Endothelial cell of umbilical vein (primary cell): ENCODE data around the gene PDK4. TPM values are rescaled to one million over a fixed set of nuclear protein-coding genes. Genes with fewer than 3 reads are reported as not detected.

Source experiments
- Bru-seq: library from RNA; stranded (reverse); fragments of 400-500 nt; gene quantifications from one replicate; lab custom pipeline; 2021; lab: Mats Ljungman, UMichigan
- BruChase-seq, 2 experiments: library from RNA; stranded (reverse); fragments of 400-500 nt; gene quantifications; one replicate each; lab custom pipeline; 2021; lab: Mats Ljungman, UMichigan
- BruUV-seq: library from RNA; stranded (reverse); fragments of 400-500 nt; replicated peaks from 2 replicates; lab custom pipeline; 2021; lab: Mats Ljungman, UMichigan
- CTCF ChIA-PET: fragments of 300-600, 350-600 bp; sonication (Branson Sonifier 250); formaldehyde crosslinking; loops from one replicate; lab custom pipeline; 2021; ENCODE audit warnings: antibody characterized with exemption, inconsistent platforms; lab: Charles Lee
- POLR2A ChIA-PET: fragments of 300-600, 350-600 bp; sonication (Branson Sonifier 250); formaldehyde crosslinking; loops from one replicate; lab custom pipeline; 2021; ENCODE audit warnings: antibody characterized with exemption, inconsistent platforms; lab: Charles Lee
- DNase-seq: peaks from one replicate; pipeline ENCODE4 v3.0.0-alpha.2; 2011; ENCODE audit warnings: low read depth, low spot score
- FAIRE-seq: peaks from 2 replicates; lab custom pipeline; 2011; peaks lifted over from hg19 to GRCh38; lab: Jason Lieb, UNC
- H2AFZ ChIP-seq: 2 replicates; pipeline ENCODE4 v1.6.0; 2012; ENCODE audit warnings: low read depth, low read length, control low read depth, inconsistent platforms
- H3K27ac ChIP-seq: 2 replicates; pipeline ENCODE4 v1.5.1; 2011; ENCODE audit warnings: low read depth, mild to moderate bottlenecking, control low read depth, low read length, moderate library complexity; ENCODE audit not compliant: insufficient read depth
- H3K27me3 ChIP-seq, 2 experiments: 2 replicates each; pipeline versions ENCODE4 v1.6.0 to v1.6.1; 2011; ENCODE audit warnings: low read length in 2 of 2, mixed read lengths in 1 of 2; ENCODE audit not compliant: control insufficient read depth in 2 of 2, insufficient read depth in 2 of 2
- H3K36me3 ChIP-seq, 2 experiments: 2 replicates in 1 of 2; 3 replicates in 1 of 2; pipeline ENCODE4 v1.5.1; 2011; ENCODE audit warnings: low read length in 2 of 2, mild to moderate bottlenecking in 1 of 2, moderate library complexity in 1 of 2; ENCODE audit not compliant: control insufficient read depth in 2 of 2, insufficient read depth in 2 of 2; ENCODE audit errors: extremely low read depth in 1 of 2
- H3K4me1 ChIP-seq: 3 replicates; pipeline ENCODE4 v1.5.1; 2011; ENCODE audit warnings: mild to moderate bottlenecking, low read length; ENCODE audit not compliant: control insufficient read depth, insufficient read depth; ENCODE audit errors: extremely low read depth
- H3K4me2 ChIP-seq: 2 replicates; pipeline ENCODE4 v1.6.1; 2011; ENCODE audit warnings: low read length, control low read depth, mixed read lengths; ENCODE audit not compliant: insufficient read depth
- H3K4me3 ChIP-seq, 3 experiments: fragments of 200-600 bp in 1 of 3; sonication (generic), shearing (Covaris generic) in 1 of 3; replicated peaks in 1 of 3; 2 replicates each; pipeline ENCODE4 v1.5.1; 2011 to 2016; ENCODE audit warnings: control low read depth in 3 of 3, low read length in 3 of 3, mild to moderate bottlenecking in 2 of 3, inconsistent platforms in 1 of 3, low read depth in 1 of 3, moderate library complexity in 1 of 3; ENCODE audit not compliant: insufficient read depth in 1 of 3
- H3K79me2 ChIP-seq: 2 replicates; pipeline ENCODE4 v1.6.0; 2012; ENCODE audit warnings: low read length, inconsistent platforms; ENCODE audit not compliant: control insufficient read depth, insufficient read depth
- H3K9ac ChIP-seq: replicated peaks from 2 replicates; pipeline ENCODE3; 2011; ENCODE audit warnings: low read length, control low read depth; ENCODE audit not compliant: insufficient read depth; ENCODE audit errors: extremely low read depth
- H3K9me1 ChIP-seq: replicated peaks from 3 replicates; pipeline ENCODE4 v1.6.0; 2011; ENCODE audit warnings: mild to moderate bottlenecking, low read length; ENCODE audit not compliant: control insufficient read depth, insufficient read depth; ENCODE audit errors: extremely low read depth
- H3K9me3 ChIP-seq: replicated peaks from 2 replicates; pipeline ENCODE4 v1.5.1; 2012; ENCODE audit warnings: low read length, inconsistent platforms; ENCODE audit not compliant: control insufficient read depth, insufficient read depth
- H4K20me1 ChIP-seq: replicated peaks from 2 replicates; pipeline ENCODE3; 2011; ENCODE audit warnings: mild to moderate bottlenecking, low read length; ENCODE audit not compliant: control insufficient read depth, insufficient read depth; ENCODE audit errors: extremely low read depth
- CTCF ChIP-seq, 2 donors: IDR thresholded peaks; 1 replicate in 1 of 2; 2 replicates in 1 of 2; pipeline ENCODE4 v1.5.1; 2011; ENCODE audit warnings: low read length in 2 of 2, mild to moderate bottlenecking in 2 of 2, moderate library complexity in 2 of 2, control low read depth in 1 of 2, inconsistent platforms in 1 of 2, low read depth in 1 of 2; ENCODE audit not compliant: insufficient read depth in 1 of 2; ENCODE audit errors: extremely low read depth in 1 of 2
- EZH2 ChIP-seq: IDR thresholded peaks from 2 replicates; pipeline ENCODE4 v1.6.1; 2012; ENCODE audit warnings: borderline replicate concordance, low read depth, mild to moderate bottlenecking, moderate library complexity, low read length, inconsistent platforms; ENCODE audit not compliant: severe bottlenecking
- FOS ChIP-seq: IDR thresholded peaks from 2 replicates; pipeline ENCODE4 v1.6.1; 2011; ENCODE audit warnings: mild to moderate bottlenecking, low read length, moderate library complexity, borderline replicate concordance; ENCODE audit not compliant: insufficient read depth
- GATA2 ChIP-seq: IDR thresholded peaks from 2 replicates; pipeline ENCODE4 v1.7.0; 2011; ENCODE audit warnings: low read depth, mild to moderate bottlenecking, moderate library complexity, mixed read lengths, low read length; ENCODE audit not compliant: insufficient read length, insufficient read depth
- JUN ChIP-seq: IDR thresholded peaks from 2 replicates; pipeline ENCODE4 v1.6.1; 2011; ENCODE audit warnings: borderline replicate concordance, low read depth; ENCODE audit not compliant: insufficient read length, insufficient read depth
- MAX ChIP-seq: IDR thresholded peaks from 2 replicates; pipeline ENCODE4 v1.6.1; 2011; ENCODE audit not compliant: insufficient read depth, insufficient read length
- MYC ChIP-seq: IDR thresholded peaks from one replicate; pipeline ENCODE4 v1.6.1; 2011; ENCODE audit warnings: mild to moderate bottlenecking, low read depth, low read length
- POLR2A ChIP-seq: IDR thresholded peaks from 2 replicates; pipeline ENCODE4 v1.6.1; 2012; ENCODE audit warnings: low read depth, mild to moderate bottlenecking, control low read depth, low read length
- POLR2AphosphoS5 ChIP-seq: IDR thresholded peaks from 2 replicates; pipeline ENCODE4 v1.6.1; 2012; ENCODE audit warnings: low read depth, mild to moderate bottlenecking, control low read depth, low read length, moderate library complexity; ENCODE audit not compliant: insufficient read depth
- dilution Hi-C: fragments of 300-500 bp; cut with MboI; formaldehyde crosslinking; loops from one replicate; pipeline ENCODE4 v1.15.0; 2019; ENCODE audit warnings: low sequenced_read_pairs; ENCODE audit not compliant: extremely low pct_ligation_motif_present
- intact Hi-C: fragments of 100-400 bp; cut with micrococcal nuclease; formaldehyde crosslinking; loops from one replicate; pipeline ENCODE4 v1.10.0; 2022
- long read RNA-seq: library from polyadenylated mRNA; stranded (forward); transcript quantifications from one replicate; pipeline ENCODE4 v2.0.0, GENCODE V29; 2021
- polyA minus RNA-seq, 3 experiments: library from RNA; depleted of rRNA, polyadenylated mRNA; stranded (reverse); fragments of >200 nt; gene quantifications; 1 replicate in 1 of 3; 2 replicates in 2 of 3; pipeline ENCODE4 v1.2.3, GENCODE V29; 2011
- polyA plus RNA-seq, 4 experiments: library from polyadenylated mRNA; depleted of rRNA in 3 of 4; stranded (reverse) in 3 of 4; unstranded in 1 of 4; fragments of >200 nt; gene quantifications; 2 replicates each; pipeline versions ENCODE4 v1.2.1 to v1.2.3, GENCODE V29; 2011 to 2012; ENCODE audit warnings: missing spikeins in 1 of 4
- total RNA-seq: library from RNA; stranded (reverse); gene quantifications from 2 replicates; pipeline ENCODE4 v1.2.3, GENCODE V29; 2021

The PDK4 gene
- total RNA-seq = 1.2 and 2.5 TPM in 2 replicates
- 0.51 and 0.75 TPM in 2 replicates for polyA plus RNA-seq
- 0.59 and 0.83 TPM in 2 replicates for polyA plus RNA-seq (2011; cell fraction: cytosol; rRNA removed)
- polyA plus RNA-seq (2011; cell fraction: nucleus; rRNA removed) = 1.6 and 2.4 TPM in 2 replicates
- polyA plus RNA-seq (2012) = 0.71 and 1.7 TPM in 2 replicates
- 1.2 and 1.4 TPM in 2 replicates for polyA minus RNA-seq
- polyA minus RNA-seq (2011; cell fraction: cytosol; rRNA and poly(A)+ RNA removed) = 85.2 TPM
- polyA minus RNA-seq (2011; cell fraction: nucleus; rRNA and poly(A)+ RNA removed) = 3.9 and 5.0 TPM in 2 replicates
- Bru-seq, nascent RNA = percentile 40 among the genes with signal in this experiment
- BruChase-seq, experiment 1, labeled RNA remaining after a 6-hour chase = percentile 29 among the genes with signal in this experiment
- percentile 41 among the genes with signal in this experiment for BruChase-seq, experiment 2, labeled RNA remaining after a 2-hour chase
- long read RNA-seq, partial matches to known transcripts = 0 of 4 reads
- long read RNA-seq, other reads (novel, unspliced or antisense) = 0 of 4 reads

GRCh38 chr7:95596198-95597063 is at the start of gene PDK4:
Gene PDK4 (minus strand): TSS chr7:95596516. CDS start chr7:95596293, 223 bp downstream.
- TF ChIP-seq GATA2 = no peak
- no peak for TF ChIP-seq MAX
- TF ChIP-seq FOS = no peak
- TF ChIP-seq POLR2A = no peak
- TF ChIP-seq JUN = no peak
- no peak for TF ChIP-seq CTCF (IDR thresholded peaks at IDR 0.05; ENCODE audit: extremely low read depth in 1 of 2, insufficient read depth in 1 of 2, low read depth in 1 of 2, low read length in 2 of 2)
- TF ChIP-seq EZH2 = peak; percentile 36
- peak; percentile 28 for TF ChIP-seq POLR2AphosphoS5
- no peak for TF ChIP-seq MYC
- no peaks in the 10 kb centered on the region for H4K20me1 ChIP-seq
- H3K4me2 ChIP-seq = peak within 1 kb of the TSS; percentile 66
- FAIRE-seq = peak; percentile 86
- H3K9me3 ChIP-seq = no peaks in the 10 kb centered on the region
- dilution Hi-C loops (no loop called here), intact Hi-C loops (loop anchor here (1.0 to 5.0 kb wide), 3 partner anchors 12 to 281 kb away; no protein-coding TSS in a partner anchor)
- peak within 1 kb of the TSS; percentile 75 for H2AFZ ChIP-seq
- H3K4me1 ChIP-seq = peaks cover 3% of the 10 kb centered on the region
- H3K9me1 ChIP-seq = no peaks in the 10 kb centered on the region
- H3K79me2 ChIP-seq = no peaks in the 10 kb centered on the region
- H3K27me3 ChIP-seq = peaks cover 3% of the 10 kb centered on the region in 2 experiments
- CTCF ChIA-PET = interaction anchor here (0.9 to 1.1 kb wide), 5 partner anchors 9 to 89 kb away, joined by 3 to 4 read pairs (median 4); no protein-coding TSS in a partner anchor
- POLR2A ChIA-PET = no interaction called here
- H3K9ac ChIP-seq = peak within 1 kb of the TSS; percentile 4
- no TSS peak for BruUV-seq
- H3K4me3 ChIP-seq = peak within 1 kb of the TSS; percentile 14 to 49 (median 36)
- H3K27ac ChIP-seq = no peak within 1 kb of the TSS
- DNase-seq = peak; percentile 93
- no peaks in the 10 kb centered on the region for H3K36me3 ChIP-seq
